GM21360 (cell line): ENCODE results near the gene CYSLTR1.
"Not testable (repeated sequence)": the region's sequence is repeated elsewhere in the genome, so short reads cannot be mapped to it uniquely, and the experiment has no call there.

Experiments used
- ATAC-seq: cut with Tn5 transposase; IDR thresholded peaks from one replicate; pipeline ENCODE4 v1.9.1; 2021; ENCODE audit warnings: mild to moderate bottlenecking, moderate library complexity; ENCODE audit not compliant: unreplicated experiment

CYSLTR1 gene

GRCh38 chrX:78226047-78226446 is 101.4 kb downstream of the CYSLTR1 start:
- not testable (repeated sequence) for ATAC-seq
